ENCODE data around the gene NFS1. TPM values are rescaled to one million over a fixed set of nuclear protein-coding genes. Genes with fewer than 3 reads are reported as not detected.

NFS1 gene
- total RNA-seq, 1 experiment from 2014 or later, result 69.8 TPM

- intact Hi-C loops (cut with micrococcal nuclease; ENCODE audit: unreplicated experiment), result no loop called here
- peaks cover 76% of the 10 kb centered on the region for H3K36me3 Mint-ChIP-seq (ENCODE audit: insufficient read depth, unreplicated experiment)
- H3K4me3 ChIP-seq (ENCODE audit: low read depth, low read length), result no peak overlapping the region
- peak in 1 of 2 experiments; percentile 41 for DNase-seq
- TF ChIP-seq, protein P1, sequence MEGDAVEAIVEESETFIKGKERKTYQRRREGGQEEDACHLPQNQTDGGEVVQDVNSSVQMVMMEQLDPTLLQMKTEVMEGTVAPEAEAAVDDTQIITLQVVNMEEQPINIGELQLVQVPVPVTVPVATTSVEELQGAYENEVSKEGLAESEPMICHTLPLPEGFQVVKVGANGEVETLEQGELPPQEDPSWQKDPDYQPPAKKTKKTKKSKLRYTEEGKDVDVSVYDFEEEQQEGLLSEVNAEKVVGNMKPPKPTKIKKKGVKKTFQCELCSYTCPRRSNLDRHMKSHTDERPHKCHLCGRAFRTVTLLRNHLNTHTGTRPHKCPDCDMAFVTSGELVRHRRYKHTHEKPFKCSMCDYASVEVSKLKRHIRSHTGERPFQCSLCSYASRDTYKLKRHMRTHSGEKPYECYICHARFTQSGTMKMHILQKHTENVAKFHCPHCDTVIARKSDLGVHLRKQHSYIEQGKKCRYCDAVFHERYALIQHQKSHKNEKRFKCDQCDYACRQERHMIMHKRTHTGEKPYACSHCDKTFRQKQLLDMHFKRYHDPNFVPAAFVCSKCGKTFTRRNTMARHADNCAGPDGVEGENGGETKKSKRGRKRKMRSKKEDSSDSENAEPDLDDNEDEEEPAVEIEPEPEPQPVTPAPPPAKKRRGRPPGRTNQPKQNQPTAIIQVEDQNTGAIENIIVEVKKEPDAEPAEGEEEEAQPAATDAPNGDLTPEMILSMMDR (IDR thresholded peaks at IDR 0.05; ENCODE audit: insufficient read depth in 1 of 2, low read depth in 1 of 2, low read length in 1 of 2, severe bottlenecking in 1 of 2, unreplicated experiment in 1 of 2), result no peak
- CTCF ChIA-PET, result no interaction called here
- no peaks in the 10 kb centered on the region for H3K9me3 ChIP-seq
- H3K36me3 ChIP-seq (ENCODE audit: control insufficient read depth, insufficient read depth, low read length), result peaks cover 12% of the 10 kb centered on the region
- no peaks in the 10 kb centered on the region for H3K9me3 Mint-ChIP-seq (ENCODE audit: unreplicated experiment)
- BruUV-seq (replicated peaks), result no TSS peak
- H3K4me1 Mint-ChIP-seq (ENCODE audit: low read depth, unreplicated experiment), result peaks cover 30% of the 10 kb centered on the region
- no peaks in the 10 kb centered on the region for H3K27me3 Mint-ChIP-seq (ENCODE audit: insufficient read depth, unreplicated experiment)
- H3K4me1 ChIP-seq, result peaks cover 24% of the 10 kb centered on the region
- no peak overlapping the region for H3K4me3 Mint-ChIP-seq (ENCODE audit: unreplicated experiment)
- no peaks in the 10 kb centered on the region for H3K27me3 ChIP-seq (replicated peaks; ENCODE audit: control insufficient read depth, insufficient read depth, low read length)
- peak overlapping the region; percentile 27 for H3K27ac Mint-ChIP-seq (ENCODE audit: unreplicated experiment)
- POLR2A ChIA-PET, result interaction anchor here (0.5 kb wide), 1 partner anchor 603 kb away, joined by 3 read pairs; the partner anchor contains the start of gene AAR2
Measured at GRCh38 chr20:35632539-35633115, 66.5 kb downstream of the NFS1 start.

GRCh38 chr20:35630636-35631035 lies 68.5 kb downstream of the NFS1 start:
- Histone ChIP-seq H3K27me3 (replicated peaks; ENCODE audit: control insufficient read depth, insufficient read depth, low read length) (no peaks in the 10 kb centered on the region), H3K9me3 (no peaks in the 10 kb centered on the region), H3K4me1 (peaks cover 6% of the 10 kb centered on the region), H3K36me3 (ENCODE audit: control insufficient read depth, insufficient read depth, low read length) (peaks cover 19% of the 10 kb centered on the region), H3K4me3 (ENCODE audit: low read depth, low read length) (no peak overlapping the region)
- Mint-ChIP-seq H3K4me1 (ENCODE audit: low read depth, unreplicated experiment) (peaks cover 14% of the 10 kb centered on the region), H3K27ac (ENCODE audit: unreplicated experiment) (no peak overlapping the region), H3K4me3 (ENCODE audit: unreplicated experiment) (no peak overlapping the region), H3K9me3 (ENCODE audit: unreplicated experiment) (no peaks in the 10 kb centered on the region), H3K27me3 (ENCODE audit: insufficient read depth, unreplicated experiment) (no peaks in the 10 kb centered on the region), H3K36me3 (ENCODE audit: insufficient read depth, unreplicated experiment) (peaks cover 93% of the 10 kb centered on the region)
- POLR2A ChIA-PET, result interaction anchor here (0.5 to 1.5 kb wide), 2 partner anchors 12 to 370 kb away, joined by 3 to 5 read pairs; no protein-coding TSS in a partner anchor
- TF ChIP-seq, protein P1 (IDR thresholded peaks at IDR 0.05; ENCODE audit: insufficient read depth in 1 of 2, low read depth in 1 of 2, low read length in 1 of 2, severe bottlenecking in 1 of 2, unreplicated experiment in 1 of 2), result no peak
- intact Hi-C loops (cut with micrococcal nuclease; ENCODE audit: unreplicated experiment), result no loop called here
- CTCF ChIA-PET, result interaction anchor here (0.7 to 1.5 kb wide), 5 partner anchors 9 to 1214 kb away, joined by 3 to 8 read pairs (median 3); partner anchors contain the start of gene SPAG4
- DNase-seq, result peak in 1 of 2 experiments; percentile 43
- no TSS peak for BruUV-seq (replicated peaks)

DNA sequence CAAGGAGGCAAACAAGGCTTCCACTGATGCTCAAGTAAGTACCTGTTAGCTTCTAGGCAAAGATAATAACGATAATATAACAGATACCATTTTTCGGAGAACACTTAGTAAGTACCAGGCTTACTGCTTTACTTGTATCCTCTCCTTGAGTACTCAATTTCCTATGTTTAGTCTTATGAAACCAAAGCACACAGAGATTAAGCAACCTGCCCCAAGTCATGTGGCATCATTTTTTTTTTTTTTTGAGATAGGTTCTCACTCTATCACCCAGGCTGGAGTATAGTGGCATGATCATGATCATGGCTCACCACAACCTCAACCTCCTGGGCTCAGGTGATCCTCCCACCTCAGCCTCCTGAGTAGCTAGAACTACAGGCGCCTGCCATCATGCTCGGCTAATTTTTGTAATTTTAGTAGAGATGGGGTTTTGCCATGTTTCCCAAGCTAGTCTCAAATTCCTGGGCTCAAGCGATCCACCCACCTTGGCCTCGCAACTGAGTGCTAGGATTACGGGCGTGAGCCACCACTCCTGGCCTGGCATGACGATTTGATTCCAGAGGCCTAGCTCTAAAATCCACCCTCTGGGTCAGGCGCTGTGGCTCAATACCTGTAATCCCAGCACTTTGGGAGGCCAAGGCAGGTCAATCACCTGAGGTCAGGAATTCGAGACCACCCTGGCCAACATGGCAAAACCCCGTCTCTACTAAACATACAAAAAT lies 69.6 kb downstream of the NFS1 start:
- H3K27me3 Mint-ChIP-seq (ENCODE audit: insufficient read depth, unreplicated experiment), result no peaks in the 10 kb centered on the region
- BruUV-seq (replicated peaks), result no TSS peak
- Histone ChIP-seq H3K27me3 (replicated peaks; ENCODE audit: control insufficient read depth, insufficient read depth, low read length) (no peaks in the 10 kb centered on the region), H3K4me1 (no peaks in the 10 kb centered on the region), H3K9me3 (no peaks in the 10 kb centered on the region), H3K4me3 (ENCODE audit: low read depth, low read length) (no peak overlapping the region), H3K36me3 (ENCODE audit: control insufficient read depth, insufficient read depth, low read length) (peaks cover 19% of the 10 kb centered on the region)
- ChIA-PET POLR2A (no interaction called here), CTCF (no interaction called here)
- H3K27ac Mint-ChIP-seq (ENCODE audit: unreplicated experiment), result no peak overlapping the region
- peaks cover 93% of the 10 kb centered on the region for H3K36me3 Mint-ChIP-seq (ENCODE audit: insufficient read depth, unreplicated experiment)
- intact Hi-C loops (cut with micrococcal nuclease; ENCODE audit: unreplicated experiment), result no loop called here
- peaks cover 6% of the 10 kb centered on the region for H3K4me1 Mint-ChIP-seq (ENCODE audit: low read depth, unreplicated experiment)
- TF ChIP-seq, protein P1 (IDR thresholded peaks at IDR 0.05; ENCODE audit: insufficient read depth in 1 of 2, low read depth in 1 of 2, low read length in 1 of 2, severe bottlenecking in 1 of 2, unreplicated experiment in 1 of 2), result no peak
- no peak overlapping the region for H3K4me3 Mint-ChIP-seq (ENCODE audit: unreplicated experiment)
- H3K9me3 Mint-ChIP-seq (ENCODE audit: unreplicated experiment), result no peaks in the 10 kb centered on the region
- no peak for DNase-seq
